Spleen (tissue), 3 donors: Measurements from ENCODE around the gene ARL5B.

Source experiments
- POLR2A ChIP-seq, 3 donors: fragments of 450-650 bp; IDR thresholded peaks; one replicate each; pipeline ENCODE4 v1.5.1; 2017; ENCODE audit warnings: antibody characterized with exemption in 3 of 3, mild to moderate bottlenecking in 1 of 3
- POLR2AphosphoS5 ChIP-seq, 3 donors: sonication (generic); formaldehyde crosslinking; IDR thresholded peaks; one replicate each; pipeline ENCODE4 v1.5.1; 2017; ENCODE audit warnings: antibody characterized with exemption in 3 of 3

- no peak for TF ChIP-seq POLR2AphosphoS5 (IDR thresholded peaks at IDR 0.05)
- TF ChIP-seq POLR2A (IDR thresholded peaks at IDR 0.05): no peak
Observed at GRCh38 chr10:18723801-18724200, 64.6 kb downstream of the ARL5B start.
